Peyer's patch (tissue), 4 donors: ENCODE measurements around the gene TSPO2.

Experiments used
- POLR2A ChIP-seq, 2 donors: fragments of 450-650 bp; IDR thresholded peaks; one replicate each; pipeline ENCODE4 v1.5.1; 2017; ENCODE audit warnings: antibody characterized with exemption in 2 of 2, mild to moderate bottlenecking in 2 of 2, moderate library complexity in 2 of 2
- TF ChIP-seq, protein P1 (sequence below), 6 experiments: fragments of 450-650 bp in 4 of 6; fragments of 200-600 bp in 2 of 6; sonication (generic) in 1 of 6; IDR thresholded peaks; one replicate each; pipeline ENCODE4 v1.5.1; 2017 to 2019; ENCODE audit warnings: antibody characterized with exemption in 6 of 6, mild to moderate bottlenecking in 3 of 6, moderate library complexity in 1 of 6

DNA sequence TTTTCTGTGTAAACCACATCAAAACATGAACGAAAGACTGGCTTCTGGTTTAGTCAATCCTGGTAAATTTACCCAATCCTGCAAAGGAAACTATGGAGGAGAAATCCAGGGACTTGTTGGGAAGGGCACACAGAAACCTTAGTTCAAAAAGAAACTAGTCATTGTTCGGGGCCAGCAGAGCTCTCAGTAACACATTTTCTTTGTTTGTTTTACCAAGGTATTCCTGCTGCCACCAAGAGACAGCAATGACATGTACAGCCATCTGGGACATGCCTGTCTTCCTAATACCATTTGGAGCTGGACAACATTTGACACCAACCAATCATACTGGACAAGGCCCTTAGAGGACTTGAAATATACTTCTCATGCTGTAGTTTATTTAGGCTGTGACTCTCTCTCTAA is 21.6 kb downstream of the TSPO2 start:
- TF ChIP-seq, protein P1, sequence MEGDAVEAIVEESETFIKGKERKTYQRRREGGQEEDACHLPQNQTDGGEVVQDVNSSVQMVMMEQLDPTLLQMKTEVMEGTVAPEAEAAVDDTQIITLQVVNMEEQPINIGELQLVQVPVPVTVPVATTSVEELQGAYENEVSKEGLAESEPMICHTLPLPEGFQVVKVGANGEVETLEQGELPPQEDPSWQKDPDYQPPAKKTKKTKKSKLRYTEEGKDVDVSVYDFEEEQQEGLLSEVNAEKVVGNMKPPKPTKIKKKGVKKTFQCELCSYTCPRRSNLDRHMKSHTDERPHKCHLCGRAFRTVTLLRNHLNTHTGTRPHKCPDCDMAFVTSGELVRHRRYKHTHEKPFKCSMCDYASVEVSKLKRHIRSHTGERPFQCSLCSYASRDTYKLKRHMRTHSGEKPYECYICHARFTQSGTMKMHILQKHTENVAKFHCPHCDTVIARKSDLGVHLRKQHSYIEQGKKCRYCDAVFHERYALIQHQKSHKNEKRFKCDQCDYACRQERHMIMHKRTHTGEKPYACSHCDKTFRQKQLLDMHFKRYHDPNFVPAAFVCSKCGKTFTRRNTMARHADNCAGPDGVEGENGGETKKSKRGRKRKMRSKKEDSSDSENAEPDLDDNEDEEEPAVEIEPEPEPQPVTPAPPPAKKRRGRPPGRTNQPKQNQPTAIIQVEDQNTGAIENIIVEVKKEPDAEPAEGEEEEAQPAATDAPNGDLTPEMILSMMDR (IDR thresholded peaks at IDR 0.05), result no peak
- no peak for TF ChIP-seq POLR2A (IDR thresholded peaks at IDR 0.05)
